Measurements from ENCODE around the gene ERBB4.

The ERBB4 gene

GRCh38 chr2:212427638-212428037, 111.0 kb downstream of the ERBB4 start:
- DNase-seq: no peak

GRCh38 chr2:212426637-212427412, 111.8 kb downstream of the ERBB4 start:
- DNase-seq: no peak

- no peak for DNase-seq
These were observed 114.5 kb downstream of the ERBB4 start for GRCh38 chr2:212424082-212424481.

GRCh38 chr2:212423089-212423488, 115.5 kb downstream of the ERBB4 start:
- DNase-seq: no peak

GRCh38 chr2:212421556-212422334, 116.9 kb downstream of the ERBB4 start:
- no peak for DNase-seq

GRCh38 chr2:212416086-212416485, 122.5 kb downstream of the ERBB4 start:
- DNase-seq: no peak

- no peak for DNase-seq
These were observed 123.8 kb downstream of the ERBB4 start for GRCh38 chr2:212414767-212415211.

- peak in 1 of 5 experiments; percentile 1 for DNase-seq
These were observed 129.0 kb downstream of the ERBB4 start for GRCh38 chr2:212409560-212409959.

- DNase-seq: no peak
These were observed 130.1 kb downstream of the ERBB4 start for GRCh38 chr2:212408524-212408923.

GRCh38 chr2:212406716-212407115, 131.9 kb downstream of the ERBB4 start:
- DNase-seq: no peak

- no peak for DNase-seq
These were observed 136.3 kb downstream of the ERBB4 start for GRCh38 chr2:212402316-212402715.

- no peak for DNase-seq
These were observed 140.3 kb downstream of the ERBB4 start for GRCh38 chr2:212398316-212398715.

- no peak for DNase-seq
These were observed 146.1 kb downstream of the ERBB4 start for GRCh38 chr2:212392544-212392943.

- DNase-seq: no peak
These were observed 146.6 kb downstream of the ERBB4 start for GRCh38 chr2:212392043-212392442.

- DNase-seq: no peak
These were observed 151.5 kb downstream of the ERBB4 start for GRCh38 chr2:212387146-212387545.

- DNase-seq: no peak
These were observed 153.4 kb downstream of the ERBB4 start for GRCh38 chr2:212385241-212385640.

GRCh38 chr2:212384027-212384426, 154.6 kb downstream of the ERBB4 start:
- DNase-seq: no peak

- DNase-seq: no peak
These were observed 157.0 kb downstream of the ERBB4 start for GRCh38 chr2:212381428-212382102.

- DNase-seq: no peak
These were observed 159.5 kb downstream of the ERBB4 start for GRCh38 chr2:212379103-212379502.

GRCh38 chr2:212367431-212367830, 171.2 kb downstream of the ERBB4 start:
- DNase-seq: no peak

- DNase-seq: no peak
These were observed 174.3 kb downstream of the ERBB4 start for GRCh38 chr2:212364112-212364985.

- DNase-seq: no peak
These were observed 177.3 kb downstream of the ERBB4 start for GRCh38 chr2:212361174-212361756.

Data from T-helper 2 cell (primary cell).